IMR-90 (cell line): ENCODE data around the gene TBC1D9. TPM values are rescaled to one million over a fixed set of nuclear protein-coding genes. Genes with fewer than 3 reads are reported as not detected.

ENCODE experiments used
- ATAC-seq: fragments of 200-7000 bp; cut with Tn5 transposase; 2 replicates; pipeline ENCODE4 v1.9.1; 2020; ENCODE audit warnings: low read depth, mild to moderate bottlenecking, moderate library complexity
- BruUV-seq: library from RNA; stranded (reverse); fragments of 400-500 nt; replicated peaks from 2 replicates; lab custom pipeline; 2021; lab: Mats Ljungman, UMichigan
- CTCF ChIA-PET: fragments of 300-600 bp; formaldehyde crosslinking; extraction: SDS; loops from one replicate; lab custom pipeline; 2021; ENCODE audit warnings: antibody characterized with exemption; lab: Yijun Ruan, JAX
- POLR2A ChIA-PET: fragments of 300-600 bp; sonication (Branson Sonifier 250); formaldehyde crosslinking; loops from one replicate; lab custom pipeline; 2022; ENCODE audit warnings: antibody characterized with exemption; ENCODE audit not compliant: unreplicated experiment; lab: Charles Lee
- DNase-seq: peaks from one replicate; pipeline ENCODE4 v3.0.0; 2013
- H2AFZ ChIP-seq: replicated peaks from 2 replicates; pipeline ENCODE3; 2013; ENCODE audit warnings: low read length, mild to moderate bottlenecking; ENCODE audit not compliant: poor library complexity
- H2AK5ac ChIP-seq: 2 replicates; pipeline ENCODE4 v1.6.1; 2013; ENCODE audit warnings: low read depth, low read length, inconsistent platforms
- H2AK9ac ChIP-seq: replicated peaks from 2 replicates; pipeline ENCODE3; 2013; ENCODE audit warnings: mild to moderate bottlenecking, low read depth, low read length, moderate library complexity; ENCODE audit not compliant: poor library complexity
- H2BK120ac ChIP-seq: 2 replicates; pipeline ENCODE4 v1.6.1; 2013; ENCODE audit warnings: low read depth, low read length, inconsistent platforms
- H2BK15ac ChIP-seq: 3 replicates; pipeline ENCODE4 v1.6.1; 2013; ENCODE audit warnings: low read depth, low read length, inconsistent platforms
- H2BK20ac ChIP-seq: 2 replicates; pipeline ENCODE4 v1.6.1; 2013; ENCODE audit warnings: low read depth, mild to moderate bottlenecking, inconsistent platforms, low read length, moderate library complexity
- H2BK5ac ChIP-seq: 2 replicates; pipeline ENCODE4 v1.6.1; 2013; ENCODE audit warnings: mild to moderate bottlenecking, low read depth, low read length, inconsistent platforms; ENCODE audit not compliant: poor library complexity, severe bottlenecking
- H3K14ac ChIP-seq: replicated peaks from 2 replicates; pipeline ENCODE4 v1.6.1; 2013; ENCODE audit warnings: low read depth, low read length, inconsistent platforms
- H3K18ac ChIP-seq: 2 replicates; pipeline ENCODE4 v1.6.1; 2013; ENCODE audit warnings: low read depth, low read length, control low read depth
- H3K23ac ChIP-seq: 2 replicates; pipeline ENCODE4 v1.6.1; 2013; ENCODE audit warnings: low read depth, low read length, inconsistent platforms
- H3K27ac ChIP-seq: 2 replicates; pipeline ENCODE4 v1.5.1; 2013; ENCODE audit warnings: mild to moderate bottlenecking, control low read depth, low read length; ENCODE audit not compliant: insufficient read depth
- H3K27me3 ChIP-seq: 2 replicates; pipeline ENCODE4 v1.6.1; 2013; ENCODE audit warnings: low read length; ENCODE audit not compliant: control insufficient read depth, insufficient read depth
- H3K36me3 ChIP-seq: 2 replicates; pipeline ENCODE4 v1.6.1; 2013; ENCODE audit warnings: low read length, mixed read lengths; ENCODE audit not compliant: control insufficient read depth, insufficient read depth
- H3K4ac ChIP-seq: 2 replicates; pipeline ENCODE4 v1.6.1; 2013; ENCODE audit warnings: low read depth, low read length, inconsistent platforms
- H3K4me1 ChIP-seq: 2 replicates; pipeline ENCODE4 v1.6.1; 2013; ENCODE audit warnings: low read length, mixed read lengths; ENCODE audit not compliant: control insufficient read depth, insufficient read depth
- H3K4me2 ChIP-seq: 2 replicates; pipeline ENCODE4 v1.6.1; 2013; ENCODE audit warnings: low read depth, mild to moderate bottlenecking, control low read depth, low read length, moderate library complexity
- H3K4me3 ChIP-seq: 2 replicates; pipeline ENCODE4 v1.5.1; 2013; ENCODE audit warnings: low read depth, mild to moderate bottlenecking, control low read depth, low read length, moderate library complexity; ENCODE audit not compliant: insufficient read depth
- H3K56ac ChIP-seq: 2 replicates; pipeline ENCODE4 v1.6.1; 2013; ENCODE audit warnings: low read length, inconsistent platforms; ENCODE audit not compliant: insufficient read depth; ENCODE audit errors: extremely low read depth
- H3K79me1 ChIP-seq, 2 experiments: 2 replicates each; pipeline ENCODE4 v1.6.1; 2013; ENCODE audit warnings: low read length in 2 of 2, inconsistent platforms in 1 of 2, low read depth in 1 of 2
- H3K9ac ChIP-seq: 2 replicates; pipeline ENCODE4 v1.6.1; 2013; ENCODE audit warnings: low read depth, low read length, control low read depth
- H3K9me1 ChIP-seq: 2 replicates; pipeline ENCODE4 v1.6.1; 2013; ENCODE audit warnings: low read length, inconsistent platforms; ENCODE audit not compliant: insufficient read depth
- H3K9me3 ChIP-seq: 2 replicates; pipeline ENCODE4 v1.6.1; 2013; ENCODE audit warnings: low read length; ENCODE audit not compliant: control insufficient read depth, insufficient read depth
- H4K20me1 ChIP-seq: 2 replicates; pipeline ENCODE4 v1.6.1; 2013; ENCODE audit warnings: low read length, inconsistent platforms; ENCODE audit not compliant: insufficient read depth
- H4K5ac ChIP-seq: 2 replicates; pipeline ENCODE4 v1.6.1; 2013; ENCODE audit warnings: mild to moderate bottlenecking, low read depth, low read length, control low read depth
- H4K8ac ChIP-seq, 2 experiments: 2 replicates each; pipeline ENCODE4 v1.6.1; 2013; ENCODE audit warnings: low read depth in 2 of 2, low read length in 2 of 2, control low read depth in 1 of 2, inconsistent platforms in 1 of 2
- H4K91ac ChIP-seq: 2 replicates; pipeline ENCODE4 v1.6.1; 2013; ENCODE audit warnings: low read depth, low read length, inconsistent platforms; ENCODE audit not compliant: insufficient read depth
- BHLHE40 ChIP-seq: fragments of 150-350 bp; IDR thresholded peaks from 2 replicates; pipeline ENCODE4 v1.6.1; 2016; ENCODE audit warnings: mild to moderate bottlenecking, low read depth, low read length
- CEBPB ChIP-seq: IDR thresholded peaks from 2 replicates; pipeline ENCODE4 v1.6.1; 2012; ENCODE audit warnings: low read depth, low read length, improper control_type of control experiment
- CHD1 ChIP-seq: IDR thresholded peaks from 2 replicates; pipeline ENCODE4 v1.6.1; 2012; ENCODE audit warnings: low read depth, low read length, improper control_type of control experiment
- FOS ChIP-seq: fragments of 150-350 bp; IDR thresholded peaks from 2 replicates; pipeline ENCODE4 v1.6.1; 2016; ENCODE audit warnings: low read depth, low read length
- MAFK ChIP-seq: IDR thresholded peaks from 2 replicates; pipeline ENCODE4 v1.6.1; 2012; ENCODE audit warnings: low read depth, low read length, improper control_type of control experiment
- MAZ ChIP-seq: IDR thresholded peaks from 2 replicates; pipeline ENCODE4 v1.6.1; 2012; ENCODE audit warnings: low read depth, mild to moderate bottlenecking, low read length, improper control_type of control experiment, moderate library complexity, borderline replicate concordance
- MXI1 ChIP-seq: IDR thresholded peaks from 2 replicates; pipeline ENCODE4 v1.6.1; 2012; ENCODE audit warnings: low read depth, mild to moderate bottlenecking, low read length, moderate library complexity, borderline replicate concordance
- NFE2L2 ChIP-seq: fragments of 150-350 bp; IDR thresholded peaks from 2 replicates; pipeline ENCODE4 v1.6.1; 2016; ENCODE audit warnings: low read depth, mild to moderate bottlenecking, low read length
- POLR2A ChIP-seq: IDR thresholded peaks from 2 replicates; pipeline ENCODE4 v1.6.1; 2012; ENCODE audit warnings: mild to moderate bottlenecking, low read depth, low read length
- RAD21 ChIP-seq: IDR thresholded peaks from 2 replicates; pipeline ENCODE4 v1.6.1; 2012; ENCODE audit warnings: low read length, improper control_type of control experiment
- RCOR1 ChIP-seq: IDR thresholded peaks from 2 replicates; pipeline ENCODE4 v1.6.1; 2012; ENCODE audit warnings: mild to moderate bottlenecking, low read length, improper control_type of control experiment; ENCODE audit not compliant: insufficient replicate concordance
- RFX5 ChIP-seq: IDR thresholded peaks from 2 replicates; pipeline ENCODE4 v1.8.0; 2012; ENCODE audit warnings: low read depth, mild to moderate bottlenecking, low read length, moderate library complexity
- SMC3 ChIP-seq: fragments of 150-350 bp; IDR thresholded peaks from 2 replicates; pipeline ENCODE4 v1.6.1; 2016; ENCODE audit warnings: low read depth, mild to moderate bottlenecking, antibody characterized with exemption, low read length, moderate library complexity
- WGBS, 2 experiments: methylation state at CpG; one replicate each; pipeline versions ENCODE4 v1.1.5 to v1.1.7; 2013; ENCODE audit warnings: missing lambda C conversion rate in 2 of 2; ENCODE audit not compliant: insufficient read length in 1 of 2; ENCODE audit errors: extremely low coverage in 2 of 2; 5-methylcytosine and 5-hydroxymethylcytosine counted together
- dilution Hi-C: fragments of 300-500 bp; cut with HindIII; formaldehyde crosslinking; loops from one replicate; pipeline ENCODE4 v1.14.3; 2018; ENCODE audit warnings: low sequenced_read_pairs; ENCODE audit not compliant: unreplicated experiment
- in situ Hi-C: fragments of 300-500 bp; cut with MboI; formaldehyde crosslinking; loops from 3 replicates; pipeline ENCODE4 v1.14.3; 2019; ENCODE audit warnings: low sequenced_read_pairs, inconsistent platforms, mixed read lengths
- intact Hi-C: fragments of 100-400 bp; cut with micrococcal nuclease; formaldehyde crosslinking; loops from 2 replicates; pipeline ENCODE4 v1.10.0; 2022
- polyA plus RNA-seq, 3 experiments: library from polyadenylated mRNA; depleted of rRNA; stranded (reverse); fragments of >200 nt; gene quantifications; 2 replicates each; pipeline ENCODE4 v1.2.3, GENCODE V29; 2012; ENCODE audit warnings: low replicate concordance in 1 of 3
- total RNA-seq: library from RNA; depleted of rRNA; stranded (reverse); fragments of >200 nt; gene quantifications from 2 replicates; pipeline ENCODE4 v1.2.3, GENCODE V29; 2012
- TF ChIP-seq, protein P1 (sequence below): conservative IDR thresholded peaks from 2 replicates; pipeline ENCODE4 v1.5.1; 2012; ENCODE audit warnings: mild to moderate bottlenecking, low read depth, low read length, improper control_type of control experiment
- TF ChIP-seq, protein P2 (sequence below): fragments of 150-350 bp; IDR thresholded peaks from 2 replicates; pipeline ENCODE4 v1.6.1; 2017; ENCODE audit warnings: mild to moderate bottlenecking, antibody characterized with exemption, low read length, low read depth
- TF ChIP-seq, protein P3 (sequence below): fragments of 150-350 bp; IDR thresholded peaks from 2 replicates; pipeline ENCODE4 v1.6.1; 2016; ENCODE audit warnings: low read depth, mild to moderate bottlenecking, low read length, moderate library complexity, borderline replicate concordance

Gene TBC1D9
- total and polyA plus RNA-seq, 2 of the 4 experiments (the other 2 are of a cell fraction): 11.7 to 15.2 TPM

DNA sequence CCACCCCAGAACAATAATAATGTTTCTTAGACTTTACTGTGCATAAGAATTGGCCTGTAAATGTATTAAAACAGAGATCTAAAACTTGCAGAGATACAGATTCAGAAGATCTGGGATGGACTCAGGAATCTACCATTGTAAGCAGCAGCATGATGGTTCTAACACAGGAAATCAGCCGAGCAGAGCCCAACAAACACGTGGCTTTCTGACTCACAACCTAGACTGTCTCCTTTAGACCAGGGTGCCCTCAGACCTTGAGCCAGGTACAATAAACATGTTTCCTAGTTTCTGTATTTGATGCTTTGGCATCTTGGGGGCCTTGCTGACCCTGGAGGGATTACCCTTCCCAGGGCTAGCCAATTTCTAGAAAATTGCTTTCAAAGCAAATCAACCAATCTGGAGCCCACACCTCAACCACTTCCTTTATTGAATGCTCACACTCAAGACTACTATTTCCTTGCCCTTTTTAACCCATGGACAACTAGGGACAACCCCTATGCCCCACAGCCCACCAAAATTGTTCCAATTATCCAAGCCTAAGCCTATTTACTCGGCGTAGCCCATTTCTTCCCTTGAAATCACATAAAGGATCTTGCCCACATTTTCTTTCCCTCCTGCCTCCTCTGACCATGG is 80.5 kb downstream of the TBC1D9 start:
- Histone ChIP-seq H3K14ac (no peak overlapping the region), H4K8ac (no peak overlapping the region), H4K5ac (no peak overlapping the region), H3K27ac (no peak overlapping the region), H3K4ac (no peak overlapping the region), H2AK9ac (no peak overlapping the region), H3K4me1 (peaks cover 7% of the 10 kb centered on the region), H3K18ac (no peak overlapping the region), H3K36me3 (peaks cover 11% of the 10 kb centered on the region), H4K91ac (no peak overlapping the region), H2BK15ac (no peak overlapping the region; the same call in 2 of the 3 replicates), H2BK20ac (no peak overlapping the region; the same call in 1 of the 2 replicates), H3K4me3 (no peak overlapping the region), H2BK120ac (no peak overlapping the region), H3K9me3 (no peaks in the 10 kb centered on the region), H3K9ac (no peak overlapping the region), H2AFZ (no peak overlapping the region), H3K56ac (no peak overlapping the region), H4K20me1 (no peaks in the 10 kb centered on the region; the same call in 1 of the 2 replicates), H3K4me2 (no peak overlapping the region), H3K27me3 (no peaks in the 10 kb centered on the region), H2AK5ac (0 out of 2 replicates have a peak overlapping the region, but pooled peaks have one; percentile 69), H2BK5ac (no peak overlapping the region), H3K79me1 (peaks cover 0 to 6% of the 10 kb centered on the region in 2 experiments; a peak in 1 of 4 replicates), H3K9me1 (peaks cover 9% of the 10 kb centered on the region; the same call in 1 of the 2 replicates), H3K23ac (no peak overlapping the region)
- CTCF ChIA-PET: no interaction called here
- POLR2A ChIA-PET: no interaction called here
- ATAC-seq (no peak), DNase-seq (peak; percentile 38)
- 100% methylated on average over 2 of the region's 4 CpGs; no CpG with 5 or more reads in 1 of the 2 experiments for WGBS, 2 experiments
- intact Hi-C loops: no loop called here
- no TSS peak for BruUV-seq
- dilution Hi-C loops: no loop called here
- in situ Hi-C loops: no loop called here
- TF ChIP-seq CHD1 (no peak), RAD21 (no peak), FOS (no peak), NFE2L2 (no peak), RFX5 (no peak), MAZ (no peak), CEBPB (no peak), RCOR1 (no peak), BHLHE40 (no peak), POLR2A (no peak), MXI1 (no peak), SMC3 (no peak), MAFK (no peak)
- TF ChIP-seq, protein P1, sequence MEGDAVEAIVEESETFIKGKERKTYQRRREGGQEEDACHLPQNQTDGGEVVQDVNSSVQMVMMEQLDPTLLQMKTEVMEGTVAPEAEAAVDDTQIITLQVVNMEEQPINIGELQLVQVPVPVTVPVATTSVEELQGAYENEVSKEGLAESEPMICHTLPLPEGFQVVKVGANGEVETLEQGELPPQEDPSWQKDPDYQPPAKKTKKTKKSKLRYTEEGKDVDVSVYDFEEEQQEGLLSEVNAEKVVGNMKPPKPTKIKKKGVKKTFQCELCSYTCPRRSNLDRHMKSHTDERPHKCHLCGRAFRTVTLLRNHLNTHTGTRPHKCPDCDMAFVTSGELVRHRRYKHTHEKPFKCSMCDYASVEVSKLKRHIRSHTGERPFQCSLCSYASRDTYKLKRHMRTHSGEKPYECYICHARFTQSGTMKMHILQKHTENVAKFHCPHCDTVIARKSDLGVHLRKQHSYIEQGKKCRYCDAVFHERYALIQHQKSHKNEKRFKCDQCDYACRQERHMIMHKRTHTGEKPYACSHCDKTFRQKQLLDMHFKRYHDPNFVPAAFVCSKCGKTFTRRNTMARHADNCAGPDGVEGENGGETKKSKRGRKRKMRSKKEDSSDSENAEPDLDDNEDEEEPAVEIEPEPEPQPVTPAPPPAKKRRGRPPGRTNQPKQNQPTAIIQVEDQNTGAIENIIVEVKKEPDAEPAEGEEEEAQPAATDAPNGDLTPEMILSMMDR: no peak
- TF ChIP-seq, protein P2, sequence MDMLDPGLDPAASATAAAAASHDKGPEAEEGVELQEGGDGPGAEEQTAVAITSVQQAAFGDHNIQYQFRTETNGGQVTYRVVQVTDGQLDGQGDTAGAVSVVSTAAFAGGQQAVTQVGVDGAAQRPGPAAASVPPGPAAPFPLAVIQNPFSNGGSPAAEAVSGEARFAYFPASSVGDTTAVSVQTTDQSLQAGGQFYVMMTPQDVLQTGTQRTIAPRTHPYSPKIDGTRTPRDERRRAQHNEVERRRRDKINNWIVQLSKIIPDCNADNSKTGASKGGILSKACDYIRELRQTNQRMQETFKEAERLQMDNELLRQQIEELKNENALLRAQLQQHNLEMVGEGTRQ: no peak
- TF ChIP-seq, protein P3, sequence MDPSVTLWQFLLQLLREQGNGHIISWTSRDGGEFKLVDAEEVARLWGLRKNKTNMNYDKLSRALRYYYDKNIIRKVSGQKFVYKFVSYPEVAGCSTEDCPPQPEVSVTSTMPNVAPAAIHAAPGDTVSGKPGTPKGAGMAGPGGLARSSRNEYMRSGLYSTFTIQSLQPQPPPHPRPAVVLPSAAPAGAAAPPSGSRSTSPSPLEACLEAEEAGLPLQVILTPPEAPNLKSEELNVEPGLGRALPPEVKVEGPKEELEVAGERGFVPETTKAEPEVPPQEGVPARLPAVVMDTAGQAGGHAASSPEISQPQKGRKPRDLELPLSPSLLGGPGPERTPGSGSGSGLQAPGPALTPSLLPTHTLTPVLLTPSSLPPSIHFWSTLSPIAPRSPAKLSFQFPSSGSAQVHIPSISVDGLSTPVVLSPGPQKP: no peak
